Measurements from ENCODE around the gene GJC1.

Gene GJC1

DNA sequence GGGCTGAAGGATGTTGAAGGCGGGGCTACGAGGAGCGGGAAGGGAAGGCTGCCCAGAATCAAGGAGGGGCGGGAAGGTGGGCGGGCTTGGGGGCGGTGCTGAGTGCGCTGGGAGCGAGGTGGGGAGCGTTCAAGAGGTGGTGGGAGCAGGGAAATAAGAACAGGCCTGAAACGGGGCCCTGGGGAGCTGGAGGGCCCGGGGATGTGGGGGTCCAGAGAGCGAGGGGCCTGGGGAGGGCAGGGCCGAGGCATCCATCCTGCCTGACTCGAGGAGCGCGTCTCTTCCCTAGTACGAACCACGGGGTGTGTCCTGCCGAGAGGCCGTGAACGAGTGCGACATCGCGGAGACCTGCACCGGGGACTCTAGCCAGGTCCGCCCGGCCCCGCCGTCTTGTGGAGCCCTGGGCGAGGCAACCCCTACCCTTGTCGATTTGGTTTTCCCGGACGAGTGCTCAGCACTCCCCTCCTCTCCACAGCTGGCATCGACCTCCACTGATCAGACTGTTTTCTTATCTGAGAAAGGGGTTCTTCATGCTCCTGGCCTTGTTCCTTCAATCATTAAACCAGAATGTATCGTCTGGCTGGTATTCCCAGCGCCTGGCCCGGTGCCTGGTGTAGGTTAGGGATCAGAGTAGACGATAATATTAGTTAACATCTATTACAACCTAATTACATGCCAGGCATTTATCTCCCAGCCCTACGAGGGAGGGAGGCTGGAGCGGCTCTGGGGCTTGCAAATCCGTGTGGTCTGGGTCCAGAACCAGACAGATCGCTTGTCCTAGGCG, 54.1 kb downstream of the GJC1 start:
- no peak for DNase-seq

DNA sequence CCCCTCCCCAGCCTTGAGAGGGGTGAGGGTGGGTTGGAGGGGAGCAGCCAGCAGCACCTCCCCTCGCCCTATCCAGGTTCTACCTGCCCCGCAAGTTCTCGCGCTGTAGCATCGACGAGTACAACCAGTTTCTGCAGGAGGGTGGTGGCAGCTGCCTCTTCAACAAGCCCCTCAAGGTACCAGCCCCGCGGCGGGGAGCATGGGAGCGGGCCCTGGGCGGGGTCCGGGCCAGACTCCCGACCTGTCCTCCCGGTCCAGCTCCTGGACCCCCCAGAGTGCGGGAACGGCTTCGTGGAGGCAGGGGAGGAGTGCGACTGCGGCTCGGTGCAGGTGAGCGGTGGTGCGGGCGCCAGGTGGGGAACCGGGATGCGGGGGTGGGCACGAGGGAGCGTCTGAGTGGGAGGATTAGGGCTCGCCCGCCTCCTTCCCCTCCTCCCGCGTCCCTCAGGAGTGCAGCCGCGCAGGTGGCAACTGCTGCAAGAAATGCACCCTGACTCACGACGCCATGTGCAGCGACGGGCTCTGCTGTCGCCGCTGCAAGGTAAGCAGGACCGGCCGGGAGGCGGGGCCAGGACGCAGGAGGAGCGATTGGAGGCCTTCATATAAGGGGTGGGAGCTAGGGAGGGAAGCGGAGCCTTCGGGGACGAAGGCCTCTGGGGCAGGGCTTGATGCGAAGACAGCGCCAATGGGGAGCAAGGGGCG, 54.8 kb downstream of the GJC1 start:
- peak; percentile 99 for DNase-seq

DNA sequence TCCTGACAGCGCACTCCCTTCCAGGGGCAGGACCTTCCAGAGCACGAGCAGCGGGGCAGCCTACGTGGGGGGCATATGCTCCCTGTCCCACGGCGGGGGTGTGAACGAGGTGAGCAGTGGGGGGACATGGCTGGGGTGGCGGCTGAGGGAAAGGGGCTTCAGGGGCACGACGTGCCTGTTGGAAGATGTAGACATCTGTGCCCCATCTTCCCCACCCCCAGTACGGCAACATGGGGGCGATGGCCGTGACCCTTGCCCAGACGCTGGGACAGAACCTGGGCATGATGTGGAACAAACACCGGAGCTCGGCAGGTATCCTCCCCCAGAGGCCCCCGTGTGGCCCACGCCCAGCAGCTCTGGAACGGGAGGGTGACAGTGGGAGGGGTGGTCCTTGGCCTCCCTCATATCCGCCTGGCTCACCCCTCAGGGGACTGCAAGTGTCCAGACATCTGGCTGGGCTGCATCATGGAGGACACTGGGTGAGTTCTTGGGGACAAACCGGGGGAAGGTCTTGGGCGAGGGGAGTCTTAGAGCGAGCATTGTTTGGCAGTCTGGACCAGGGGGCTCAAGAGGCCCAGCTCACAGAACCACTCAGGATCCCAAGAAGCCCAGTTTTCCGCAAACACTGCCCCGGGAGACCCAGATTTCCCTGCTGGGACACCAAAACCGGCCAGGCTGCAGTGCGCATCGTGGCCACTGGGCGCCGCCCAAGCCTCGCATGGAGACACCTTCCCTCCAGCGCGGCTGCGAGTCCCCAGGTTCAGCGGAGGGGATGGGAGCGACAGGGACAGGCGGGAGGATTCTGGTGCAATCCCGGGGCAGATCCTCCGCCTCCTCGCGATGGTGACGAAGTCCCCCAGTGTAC, 55.6 kb downstream of the GJC1 start:
- DNase-seq: peak; percentile 89

DNA sequence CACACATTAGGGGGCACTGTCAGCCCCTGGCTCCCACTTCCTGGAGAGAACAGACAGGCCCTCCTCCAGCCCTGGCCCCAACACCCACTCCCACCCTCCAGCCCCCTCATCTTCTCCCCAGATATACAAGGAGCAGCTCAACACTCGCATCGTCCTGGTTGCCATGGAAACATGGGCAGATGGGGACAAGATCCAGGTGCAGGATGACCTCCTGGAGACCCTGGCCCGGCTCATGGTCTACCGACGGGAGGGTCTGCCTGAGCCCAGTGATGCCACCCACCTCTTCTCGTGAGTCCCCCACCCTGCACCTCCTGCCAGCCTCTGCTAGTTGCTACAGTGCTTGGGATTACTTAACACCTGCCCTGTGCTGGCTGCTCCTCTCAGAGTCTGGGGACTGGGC, 56.9 kb downstream of the GJC1 start:
- DNase-seq: no peak

DNA sequence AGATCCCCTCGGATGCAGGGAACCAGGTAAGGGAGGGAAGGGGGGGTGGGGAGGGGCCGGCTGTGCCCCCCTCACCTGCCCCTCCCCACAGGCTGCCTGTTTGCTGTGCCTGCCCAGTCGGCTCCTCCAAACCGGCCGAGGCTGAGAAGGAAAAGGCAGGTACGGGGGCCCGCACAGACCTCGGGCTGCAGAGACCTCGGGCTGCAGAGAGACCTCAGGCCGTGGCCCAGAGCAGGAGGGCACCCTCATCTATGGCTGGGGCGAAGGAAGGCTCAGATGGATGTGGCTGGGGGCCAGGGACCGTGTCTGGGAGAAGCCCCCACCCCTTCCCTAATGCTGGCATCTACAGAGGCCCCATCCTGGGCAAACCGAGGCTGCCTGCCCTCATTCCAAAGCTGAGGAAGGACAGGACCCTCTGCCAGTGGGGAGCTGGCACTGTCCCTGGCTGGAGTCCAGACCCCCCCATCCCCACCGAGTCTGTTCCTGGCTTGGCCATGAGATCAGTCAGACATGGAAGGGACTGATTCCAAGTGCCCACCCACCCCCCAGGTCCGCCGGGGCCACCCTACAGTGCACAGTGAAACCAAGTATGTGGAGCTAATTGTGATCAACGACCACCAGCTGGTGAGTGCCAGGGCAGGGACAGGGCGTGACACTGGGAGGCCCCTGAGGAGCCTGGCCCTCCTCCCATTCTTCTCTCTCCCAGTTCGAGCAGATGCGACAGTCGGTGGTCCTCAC, 57.6 kb downstream of the GJC1 start:
- DNase-seq: no peak

DNA sequence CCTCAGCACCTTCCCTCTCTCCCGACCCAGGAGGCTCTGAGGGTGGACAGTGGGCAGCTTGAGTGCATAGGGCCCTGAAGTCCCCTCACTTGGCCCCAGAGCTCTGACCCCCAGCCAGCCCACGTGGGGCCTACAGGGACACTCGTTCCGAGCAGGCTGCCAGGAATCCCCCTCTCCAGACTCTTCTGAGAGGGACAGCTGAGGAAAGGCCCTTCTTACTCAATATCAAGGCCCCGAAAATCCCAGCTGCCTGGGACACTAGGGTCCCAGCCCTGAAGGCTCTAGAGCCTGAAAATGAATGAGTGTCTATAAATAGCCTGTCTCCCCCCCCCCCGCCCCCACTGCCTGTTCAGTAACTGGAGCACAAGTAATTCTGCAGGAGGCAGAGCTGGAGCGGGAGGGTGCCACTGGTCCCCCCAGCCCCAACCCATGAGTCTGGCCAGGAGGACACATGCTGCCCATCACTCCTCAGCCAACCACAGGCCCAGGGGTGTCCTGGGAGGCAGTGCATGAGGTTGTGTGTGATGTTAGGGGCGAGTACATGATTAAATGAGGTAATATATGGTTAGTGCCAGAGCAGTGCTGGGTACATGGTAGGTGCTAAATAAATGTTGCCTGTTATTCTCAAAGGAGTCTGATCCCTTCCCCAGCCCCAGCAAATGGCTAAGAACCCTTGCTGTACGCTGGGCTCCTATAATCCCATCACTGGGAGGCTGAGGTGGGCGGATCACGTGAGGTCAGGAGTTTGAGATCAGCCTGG, 59.7 kb downstream of the GJC1 start:
- no peak for DNase-seq

DNA sequence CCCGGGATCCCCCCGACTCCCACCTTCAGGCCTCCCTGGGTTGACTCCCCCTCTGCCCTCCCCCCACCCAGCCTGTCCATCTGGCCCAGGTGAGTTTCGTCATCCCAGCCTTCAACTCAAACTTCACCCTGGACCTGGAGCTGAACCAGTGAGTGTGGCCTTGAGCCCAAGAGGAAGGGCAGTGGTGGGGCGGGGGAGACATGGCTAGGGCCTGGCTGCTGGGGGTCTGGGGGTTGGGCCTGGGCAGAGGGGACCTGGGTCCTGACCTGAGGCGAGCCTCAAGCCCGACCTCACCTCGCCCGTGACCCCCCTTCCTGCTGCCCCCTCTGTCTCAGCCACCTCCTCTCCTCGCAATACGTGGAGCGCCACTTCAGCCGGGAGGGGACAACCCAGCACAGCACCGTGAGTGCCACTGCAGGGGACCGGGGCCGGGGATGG, 60.4 kb downstream of the GJC1 start:
- DNase-seq: no peak

DNA sequence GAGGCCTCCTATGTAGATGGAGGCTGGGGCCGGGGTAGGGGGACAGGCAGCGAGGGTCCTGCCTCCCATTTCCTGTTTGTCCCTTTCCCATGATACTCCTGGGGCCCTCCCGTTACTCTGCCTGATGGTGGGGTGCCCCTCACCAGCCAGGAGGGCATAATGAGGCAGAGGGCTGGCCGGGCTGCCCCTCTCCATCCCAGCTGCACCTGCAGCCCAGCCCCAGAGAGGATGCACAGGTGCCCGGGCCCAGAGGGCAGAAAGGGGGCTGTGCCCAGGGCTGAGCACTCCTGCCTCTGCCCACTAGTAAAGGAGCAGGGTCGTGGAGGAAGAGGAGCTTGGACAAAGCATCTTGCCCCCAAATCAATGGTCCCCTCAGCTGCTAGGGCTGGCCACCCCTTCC, 60.9 kb downstream of the GJC1 start:
- DNase-seq: no peak

DNA sequence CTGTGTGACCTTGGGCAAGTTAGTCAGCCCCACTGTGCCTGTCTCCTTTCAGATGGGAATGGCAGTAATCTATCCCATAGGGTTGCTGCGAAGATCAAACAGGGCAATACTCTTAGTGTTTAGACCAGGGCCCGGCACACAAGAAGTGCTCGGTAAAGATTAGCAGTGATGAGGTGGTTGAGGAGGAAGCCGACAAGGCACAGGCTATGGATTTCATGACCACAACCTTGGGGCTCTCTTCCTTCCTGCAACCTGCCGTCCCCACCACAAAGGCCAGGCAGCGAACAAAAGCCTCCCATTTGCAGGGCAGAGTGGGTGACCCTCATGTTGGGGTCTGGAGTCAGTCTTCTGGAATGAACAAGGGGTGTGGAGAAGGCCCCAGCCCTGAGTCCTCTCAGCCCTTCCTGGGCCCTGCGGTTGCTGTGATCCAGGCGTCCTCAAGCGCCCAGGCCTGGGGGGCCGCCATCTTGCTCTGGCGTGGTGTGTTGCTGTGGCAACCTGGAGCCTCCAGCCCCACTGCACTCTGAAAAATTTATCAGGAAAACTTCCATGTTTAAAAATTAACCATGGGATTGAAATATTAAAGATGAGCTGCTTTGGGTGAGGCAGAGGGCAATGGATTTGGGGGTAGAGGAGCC, 61.5 kb downstream of the GJC1 start:
- DNase-seq: no peak

DNA sequence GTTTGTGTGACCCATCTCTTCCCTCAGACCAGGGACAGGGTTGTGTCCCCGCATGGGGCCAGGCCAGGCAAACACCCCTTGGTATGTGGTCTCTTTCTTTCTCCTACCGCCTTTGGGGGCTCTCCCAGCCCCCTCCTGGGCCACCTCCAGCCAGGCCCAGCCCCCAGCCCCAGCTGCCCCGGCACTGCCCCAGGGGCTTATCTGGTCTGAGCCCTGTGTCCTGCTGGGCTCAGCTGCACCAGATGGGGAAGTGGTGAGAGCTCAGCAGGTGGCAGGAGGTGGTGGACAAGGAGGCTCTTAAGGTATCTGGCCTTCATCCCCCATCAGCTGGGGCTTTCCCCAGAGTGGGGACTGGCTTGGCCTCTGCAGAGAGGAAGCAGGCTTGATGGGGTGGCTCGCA, 62.6 kb downstream of the GJC1 start:
- peak; percentile 33 for DNase-seq

DNA sequence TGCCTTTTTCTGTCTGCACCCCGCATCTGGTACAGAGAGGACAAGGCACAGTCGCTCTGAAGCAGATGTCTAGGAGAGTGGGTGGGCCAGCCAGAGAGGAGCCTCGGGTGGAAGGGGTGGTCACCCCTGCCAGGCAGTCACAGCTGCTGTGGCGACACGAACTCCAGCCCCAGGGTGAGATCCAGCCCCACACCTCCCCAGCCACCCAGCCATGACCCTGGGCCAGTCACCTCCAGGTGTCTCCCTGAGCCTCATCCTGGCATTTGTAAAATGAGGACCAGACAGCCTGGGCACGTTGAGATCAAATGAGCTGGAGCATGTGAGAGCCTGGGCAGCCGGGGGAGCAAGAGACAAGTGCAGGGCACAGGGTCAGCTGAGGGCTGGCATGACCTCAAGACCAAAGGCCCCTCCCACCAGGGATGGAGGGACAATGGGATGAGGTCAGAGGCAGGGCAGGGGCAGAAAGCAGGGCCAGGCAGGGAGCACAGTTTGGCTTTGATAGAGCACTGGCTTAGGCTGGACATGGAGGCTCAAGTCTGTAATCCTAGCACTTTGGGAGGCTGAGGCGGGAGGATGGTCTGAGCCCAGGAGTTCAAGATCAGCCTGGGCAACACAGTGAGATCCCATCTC, 63.6 kb downstream of the GJC1 start:
- no peak for DNase-seq

DNA sequence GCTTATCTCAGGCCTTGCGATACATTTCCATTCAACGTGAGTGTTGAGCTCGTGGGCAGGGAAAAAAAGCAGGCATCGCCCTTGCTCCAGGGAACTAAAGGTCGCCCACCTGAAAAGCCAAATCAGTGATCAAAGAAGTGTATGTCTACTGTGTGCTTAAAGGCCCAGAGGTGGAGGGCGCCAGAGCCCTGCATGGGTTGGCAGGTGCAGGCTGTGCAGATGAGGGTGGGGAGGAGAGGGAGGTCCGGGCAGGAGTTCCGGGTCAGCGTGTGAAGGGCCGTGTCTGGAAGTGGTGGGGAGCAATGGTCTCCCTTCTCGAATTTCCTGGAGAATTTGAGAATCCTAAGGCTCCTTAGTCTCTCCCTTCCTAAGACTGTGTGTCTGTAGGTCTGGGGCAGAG, 64.1 kb downstream of the GJC1 start:
- DNase-seq: no peak

DNA sequence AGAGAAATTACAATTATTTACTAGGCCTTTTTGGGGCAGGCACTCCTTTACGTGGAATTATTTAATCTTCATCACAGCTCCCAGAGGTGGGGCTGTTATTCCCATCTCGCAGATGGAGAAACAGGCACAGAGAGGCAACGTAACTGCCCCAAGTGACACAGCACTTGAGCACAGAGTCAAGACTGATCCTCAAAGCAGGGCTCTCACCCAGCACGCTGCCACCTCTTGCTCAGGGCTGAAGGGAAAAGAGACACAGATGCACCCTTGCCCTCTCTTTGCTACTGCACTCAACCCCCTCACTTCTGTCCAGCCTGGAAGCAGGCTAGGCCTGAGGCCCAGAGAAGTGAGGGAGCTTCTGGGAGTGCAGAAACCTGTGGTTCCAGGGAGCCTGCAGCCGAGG, 66.9 kb downstream of the GJC1 start:
- no peak for DNase-seq

DNA sequence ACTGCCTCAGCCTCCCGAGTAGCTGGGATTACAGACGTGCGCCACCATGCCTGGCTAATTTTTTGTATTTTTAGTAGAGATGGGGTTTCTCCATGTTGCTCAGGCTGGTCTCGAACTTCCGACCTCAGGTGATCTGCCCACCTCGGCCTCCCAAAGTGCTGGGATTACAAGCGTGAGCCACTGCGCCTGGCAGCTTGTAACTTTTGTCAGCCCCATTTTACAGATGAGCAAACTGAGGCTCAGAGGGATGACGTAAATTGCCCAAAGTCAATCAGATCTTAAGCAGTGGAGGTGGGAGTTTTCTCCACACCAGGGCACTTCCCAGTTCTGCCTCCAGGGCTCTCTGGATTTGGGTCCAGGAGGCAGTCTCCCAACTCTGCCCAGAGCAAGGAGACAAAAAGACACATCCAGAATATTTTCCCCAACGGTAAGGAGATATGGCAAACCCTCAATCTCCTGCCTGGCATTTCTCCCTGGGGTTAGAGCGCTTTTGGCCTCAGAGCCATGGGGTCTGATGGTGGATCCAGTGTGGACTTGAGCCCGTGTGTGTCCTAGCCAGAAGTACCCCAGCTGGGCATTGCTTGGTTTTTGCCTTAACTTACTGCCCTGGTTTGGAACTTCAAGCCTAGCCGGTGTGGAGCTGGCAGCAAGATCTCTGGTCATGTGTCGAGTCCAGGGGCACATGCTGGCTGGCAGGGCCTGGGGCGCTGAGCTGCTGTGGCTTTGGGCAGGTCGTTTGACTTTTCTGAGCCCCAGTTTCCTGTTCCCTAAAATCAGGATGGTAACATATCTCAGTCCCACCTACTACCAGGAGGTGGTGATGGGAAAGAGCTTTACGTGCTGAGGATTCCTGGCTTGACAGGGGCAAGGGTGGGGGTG, 67.9 kb downstream of the GJC1 start:
- no peak for DNase-seq

DNA sequence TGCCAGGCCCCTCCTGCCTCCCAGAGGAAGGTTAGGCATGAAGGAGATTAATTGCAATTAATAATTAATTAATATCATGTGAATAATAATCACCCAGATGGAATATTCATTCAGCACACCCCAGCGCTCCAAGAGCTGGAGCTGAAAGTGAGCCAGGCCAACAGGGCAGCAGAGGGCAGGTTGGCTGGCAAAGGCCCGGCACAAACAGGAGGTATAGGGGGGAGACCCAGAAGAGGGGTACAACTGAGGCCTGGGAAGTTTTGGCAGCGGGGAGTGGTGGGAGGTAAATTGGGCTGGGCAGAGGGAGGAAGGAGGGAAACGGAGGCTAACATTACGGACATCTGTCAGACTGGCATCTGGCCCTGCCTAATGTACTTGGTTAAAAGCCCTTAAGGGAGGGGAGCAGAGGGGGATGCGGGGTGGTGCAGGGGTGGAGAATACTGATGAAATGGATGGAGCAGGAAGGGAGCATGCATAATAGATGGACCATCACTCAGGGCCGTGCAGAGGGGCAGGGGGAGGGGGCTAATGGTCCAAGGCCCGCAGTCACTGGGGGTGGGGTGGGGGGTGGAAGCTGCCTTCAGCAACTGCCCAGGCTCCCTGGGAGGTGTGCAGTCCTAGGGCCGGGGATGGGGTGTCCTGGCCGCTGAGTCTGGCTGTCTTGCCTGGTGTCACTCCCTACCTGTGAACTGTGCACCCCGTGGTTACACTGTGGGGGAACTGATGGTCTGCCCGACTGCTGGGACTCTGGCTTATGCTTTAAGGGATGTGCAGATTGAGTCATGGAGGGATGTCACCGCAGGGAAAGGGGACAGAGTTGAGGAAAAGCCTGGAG, 69.4 kb downstream of the GJC1 start:
- no peak for DNase-seq

DNA sequence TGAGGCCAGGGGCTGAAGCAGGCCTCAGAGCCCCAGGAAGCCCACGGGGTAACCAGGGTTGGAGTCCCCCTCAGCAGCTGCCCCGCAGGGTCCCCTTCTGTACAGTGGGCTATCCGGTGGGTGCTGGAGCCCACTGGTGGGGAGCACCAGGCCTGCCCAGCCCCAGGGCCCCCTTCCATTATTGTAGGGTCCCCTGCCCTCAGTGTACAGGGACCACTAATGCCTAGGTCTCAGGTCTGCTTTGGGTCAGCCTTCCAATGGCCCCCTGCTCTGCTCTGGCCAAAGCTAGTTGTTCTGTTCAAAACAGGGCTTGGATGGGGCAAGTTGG, 70.2 kb downstream of the GJC1 start:
- DNase-seq: no peak

DNA sequence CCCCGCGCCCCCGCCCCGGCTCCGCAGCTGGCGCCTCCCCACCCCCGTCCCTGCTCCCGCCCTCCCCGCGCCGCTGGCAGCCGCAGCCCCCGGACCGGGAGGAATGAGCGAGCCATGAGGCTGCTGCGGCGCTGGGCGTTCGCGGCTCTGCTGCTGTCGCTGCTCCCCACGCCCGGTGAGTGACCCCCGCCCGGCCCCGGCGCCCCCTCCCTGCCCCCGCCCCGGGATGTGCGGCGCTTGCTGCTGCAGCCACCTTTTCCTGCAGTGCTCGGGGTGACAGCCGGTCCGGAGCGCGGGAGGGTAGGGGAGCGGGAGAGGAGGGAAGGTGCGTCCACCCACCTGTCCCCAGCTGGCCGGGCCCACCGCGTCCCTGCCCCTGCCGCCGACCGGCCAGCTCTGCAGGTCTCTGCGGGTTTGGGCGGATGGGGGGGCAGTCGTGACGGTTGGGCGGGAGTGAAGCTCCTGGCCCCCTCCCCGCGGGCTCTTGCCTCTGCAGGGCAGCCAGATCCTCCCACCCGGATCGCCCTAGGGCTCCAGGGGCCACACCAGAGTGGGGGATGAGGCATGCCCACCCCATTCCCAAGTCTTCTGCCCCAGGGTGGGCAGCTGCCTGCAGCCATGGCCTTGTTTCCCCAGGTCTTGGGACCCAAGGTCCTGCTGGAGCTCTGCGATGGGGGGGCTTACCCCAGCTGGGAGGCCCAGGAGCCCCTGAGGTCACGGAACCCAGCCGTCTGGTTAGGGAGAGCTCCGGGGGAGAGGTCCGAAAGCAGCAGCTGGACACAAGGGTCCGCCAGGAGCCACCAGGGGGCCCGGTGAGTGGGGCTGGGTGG, 70.8 kb downstream of the GJC1 start:
- no peak for DNase-seq

DNA sequence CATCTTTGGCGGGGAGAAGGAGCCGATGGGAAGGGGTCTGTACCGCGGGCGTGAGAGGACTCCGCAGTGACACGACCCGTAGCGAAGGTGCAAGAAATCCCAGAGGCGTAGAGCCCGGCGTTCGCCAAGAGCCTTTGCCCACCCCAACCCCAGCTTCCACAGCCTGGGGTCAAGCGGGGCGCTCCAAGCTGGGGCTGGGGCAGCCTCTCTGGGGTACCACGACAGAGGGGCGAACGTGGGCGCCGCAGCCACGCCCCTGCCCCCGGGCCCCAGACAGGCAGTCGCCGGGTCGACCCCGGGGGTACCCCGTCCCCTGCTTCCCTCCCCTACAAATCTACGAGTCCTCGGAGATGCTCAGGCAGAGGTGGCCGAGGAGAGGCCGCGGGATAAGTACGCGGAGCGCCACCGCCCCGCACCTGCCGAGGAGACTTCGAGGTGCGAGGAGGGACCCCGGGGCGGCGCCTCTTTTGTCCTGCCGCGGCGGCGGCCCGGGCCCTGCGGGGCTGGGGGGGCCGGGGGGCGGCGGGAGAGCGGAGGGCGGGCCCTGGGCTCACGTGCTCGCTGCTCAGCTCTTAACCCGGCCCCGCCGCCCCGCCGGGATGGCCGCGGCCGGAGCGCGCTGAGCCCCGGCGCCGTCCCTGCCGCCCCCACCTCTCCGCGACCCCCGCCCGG, 71.5 kb downstream of the GJC1 start, which contains the start of gene ADAM11:
TSS of gene ADAM11 (plus strand) at position 575 of the 672 bp plus-strand sequence. CDS start 212 bp downstream, outside the sequence.
- DNase-seq: no peak
